HFF-Myc (cell line): ENCODE results near the gene CPE.

ENCODE experiments used
- DNase-seq: peaks from one replicate; pipeline ENCODE4 v3.0.0-alpha.2; 2011; ENCODE audit warnings: low read depth; ENCODE audit errors: extremely low read depth
- H3K4me3 ChIP-seq: replicated peaks from 2 replicates; pipeline ENCODE4 v1.5.1; 2011; ENCODE audit warnings: low read depth, mild to moderate bottlenecking, control low read depth, low read length
- TF ChIP-seq, protein P1 (sequence below): IDR thresholded peaks from 2 replicates; pipeline ENCODE4 v1.5.1; 2012; ENCODE audit warnings: mild to moderate bottlenecking, low read depth, low read length, control low read depth; ENCODE audit errors: missing control alignments

Gene CPE

DNA sequence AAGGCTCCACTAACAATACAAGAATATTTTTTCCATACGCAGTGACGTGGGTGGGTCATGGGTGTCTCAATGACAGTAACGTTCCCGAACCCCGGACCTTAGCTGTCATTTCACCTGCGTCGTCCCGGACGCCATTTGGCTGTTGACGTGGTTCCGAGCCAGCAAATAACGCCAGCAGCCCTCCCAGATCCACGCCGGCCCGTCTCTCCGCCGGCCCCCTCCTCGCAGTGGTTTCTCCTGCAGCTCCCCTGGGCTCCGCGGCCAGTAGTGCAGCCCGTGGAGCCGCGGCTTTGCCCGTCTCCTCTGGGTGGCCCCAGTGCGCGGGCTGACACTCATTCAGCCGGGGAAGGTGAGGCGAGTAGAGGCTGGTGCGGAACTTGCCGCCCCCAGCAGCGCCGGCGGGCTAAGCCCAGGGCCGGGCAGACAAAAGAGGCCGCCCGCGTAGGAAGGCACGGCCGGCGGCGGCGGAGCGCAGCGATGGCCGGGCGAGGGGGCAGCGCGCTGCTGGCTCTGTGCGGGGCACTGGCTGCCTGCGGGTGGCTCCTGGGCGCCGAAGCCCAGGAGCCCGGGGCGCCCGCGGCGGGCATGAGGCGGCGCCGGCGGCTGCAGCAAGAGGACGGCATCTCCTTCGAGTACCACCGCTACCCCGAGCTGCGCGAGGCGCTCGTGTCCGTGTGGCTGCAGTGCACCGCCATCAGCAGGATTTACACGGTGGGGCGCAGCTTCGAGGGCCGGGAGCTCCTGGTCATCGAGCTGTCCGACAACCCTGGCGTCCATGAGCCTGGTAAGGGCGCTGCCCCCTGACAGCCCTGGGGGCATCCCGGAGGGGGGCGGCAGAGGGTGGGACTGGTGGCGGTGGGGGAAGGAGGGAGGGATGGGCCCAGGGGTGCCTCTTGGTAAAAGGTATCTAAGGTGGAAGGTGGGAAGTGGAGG, at the start of gene CPE:
Gene CPE (plus strand): TSS at position 264 of the 933 bp plus-strand sequence. CDS start 214 bp downstream, at position 478.
- peak within 1 kb of the TSS; percentile 47 for H3K4me3 ChIP-seq
- TF ChIP-seq, protein P1, sequence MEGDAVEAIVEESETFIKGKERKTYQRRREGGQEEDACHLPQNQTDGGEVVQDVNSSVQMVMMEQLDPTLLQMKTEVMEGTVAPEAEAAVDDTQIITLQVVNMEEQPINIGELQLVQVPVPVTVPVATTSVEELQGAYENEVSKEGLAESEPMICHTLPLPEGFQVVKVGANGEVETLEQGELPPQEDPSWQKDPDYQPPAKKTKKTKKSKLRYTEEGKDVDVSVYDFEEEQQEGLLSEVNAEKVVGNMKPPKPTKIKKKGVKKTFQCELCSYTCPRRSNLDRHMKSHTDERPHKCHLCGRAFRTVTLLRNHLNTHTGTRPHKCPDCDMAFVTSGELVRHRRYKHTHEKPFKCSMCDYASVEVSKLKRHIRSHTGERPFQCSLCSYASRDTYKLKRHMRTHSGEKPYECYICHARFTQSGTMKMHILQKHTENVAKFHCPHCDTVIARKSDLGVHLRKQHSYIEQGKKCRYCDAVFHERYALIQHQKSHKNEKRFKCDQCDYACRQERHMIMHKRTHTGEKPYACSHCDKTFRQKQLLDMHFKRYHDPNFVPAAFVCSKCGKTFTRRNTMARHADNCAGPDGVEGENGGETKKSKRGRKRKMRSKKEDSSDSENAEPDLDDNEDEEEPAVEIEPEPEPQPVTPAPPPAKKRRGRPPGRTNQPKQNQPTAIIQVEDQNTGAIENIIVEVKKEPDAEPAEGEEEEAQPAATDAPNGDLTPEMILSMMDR, result peak; percentile 18
- DNase-seq, result no peak

DNA sequence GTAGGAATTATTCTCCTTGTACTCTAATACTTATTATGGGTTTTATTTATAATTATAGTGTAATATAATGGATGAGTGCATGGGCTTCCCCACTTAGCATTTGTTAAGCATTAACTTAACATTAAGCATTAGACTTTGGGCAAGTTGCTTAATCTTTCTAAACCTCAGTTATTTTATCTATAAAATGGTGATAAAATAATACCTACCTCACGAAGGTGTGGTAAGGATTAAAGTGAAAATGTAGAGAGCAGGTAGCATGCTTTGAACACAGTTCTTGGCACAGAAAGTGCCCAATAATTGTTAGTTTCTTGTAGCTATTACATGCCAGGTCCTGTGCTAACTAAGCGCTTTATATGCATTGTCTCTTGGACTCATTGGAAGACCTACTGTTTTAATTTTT, 48.7 kb upstream of the CPE start:
- peak overlapping the region; percentile 65 for H3K4me3 ChIP-seq
- TF ChIP-seq, protein P1, result no peak
- DNase-seq, result no peak

DNA sequence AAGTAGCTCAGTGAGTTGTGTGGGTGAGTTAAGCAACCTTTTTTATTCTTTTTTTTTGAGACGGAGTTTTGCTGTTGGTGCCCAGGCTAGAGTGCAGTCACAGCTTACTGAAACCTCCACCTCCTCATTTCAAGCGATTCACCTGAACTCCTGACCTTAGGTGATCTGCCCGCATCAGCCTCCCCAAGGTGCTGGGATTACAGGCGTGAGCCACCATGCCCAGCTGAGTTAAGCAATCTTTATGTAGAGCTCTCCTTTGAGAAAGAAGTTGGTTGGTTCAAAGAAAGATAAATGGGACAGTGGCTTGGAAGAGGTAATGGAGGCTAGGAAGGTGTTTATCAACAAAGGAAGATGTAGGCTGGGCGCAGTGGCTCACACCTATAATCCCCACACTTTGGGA, 48.1 kb upstream of the CPE start:
- TF ChIP-seq, protein P1, result no peak
- no peak for DNase-seq
- peak overlapping the region; percentile 65 for H3K4me3 ChIP-seq

DNA sequence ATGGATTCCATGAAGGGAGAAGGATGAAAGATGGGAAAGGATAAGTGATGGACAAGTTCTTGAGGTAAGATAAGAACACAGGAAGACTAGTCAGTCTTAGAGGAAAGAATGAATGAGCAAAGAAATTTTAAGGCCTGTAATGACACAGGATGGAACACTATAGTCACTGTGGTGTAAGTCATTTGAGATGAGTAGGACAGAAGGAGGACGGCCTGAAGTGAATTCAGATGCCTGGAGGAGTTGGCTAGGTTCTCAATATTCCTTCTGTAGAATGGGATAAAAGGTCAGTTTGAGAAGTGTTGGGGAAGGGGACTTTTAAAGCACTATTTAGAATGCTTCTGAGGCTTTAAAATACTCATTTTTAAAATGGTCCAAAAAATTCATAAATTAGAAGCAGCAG, 47.4 kb upstream of the CPE start:
- H3K4me3 ChIP-seq, result peak overlapping the region; percentile 65
- TF ChIP-seq, protein P1, result no peak
- no peak for DNase-seq

DNA sequence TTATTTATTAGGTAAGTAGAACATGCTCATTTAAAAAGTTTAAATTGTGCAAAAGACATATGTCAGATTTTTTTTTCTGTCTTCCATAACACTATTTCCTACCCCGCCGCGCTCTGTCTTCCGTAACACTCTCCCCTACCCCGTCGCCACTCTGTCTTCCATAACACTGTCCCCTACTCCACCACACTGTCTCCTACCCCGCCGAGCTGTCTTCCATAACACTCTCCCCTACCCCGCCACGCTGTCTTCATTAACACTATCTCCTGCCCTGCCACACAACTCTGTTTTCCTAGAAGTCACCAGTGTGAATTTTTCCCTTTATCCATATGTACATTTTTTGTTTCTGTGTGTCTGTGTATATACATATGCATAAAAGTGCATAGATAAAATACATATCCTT, 47.0 kb upstream of the CPE start:
- peak overlapping the region; percentile 65 for H3K4me3 ChIP-seq
- TF ChIP-seq, protein P1, result no peak
- no peak for DNase-seq

DNA sequence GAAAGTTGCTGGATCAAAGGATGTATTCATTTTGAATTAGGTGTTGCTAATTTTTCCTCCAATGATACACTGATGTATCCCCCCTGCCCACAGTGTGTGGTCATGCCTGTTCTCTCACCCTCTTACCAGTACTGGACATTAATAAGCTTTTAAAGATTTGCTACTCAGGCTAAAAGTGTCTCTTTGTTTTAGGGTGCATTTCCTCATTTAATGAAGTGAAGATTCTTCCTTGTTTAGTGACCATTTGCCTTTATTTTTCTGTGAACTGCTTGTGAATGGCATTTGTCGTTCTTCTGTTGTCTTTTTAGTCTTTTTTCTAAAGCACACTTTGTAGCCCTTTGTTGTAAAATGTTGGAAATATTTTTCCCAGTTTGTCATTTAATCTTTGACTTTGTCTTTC, 46.3 kb upstream of the CPE start:
- no peak for DNase-seq
- H3K4me3 ChIP-seq, result peak overlapping the region; percentile 65
- TF ChIP-seq, protein P1, result no peak
